GM23338 (cell line): ENCODE results near the gene CXXC1. TPM values are rescaled to one million over a fixed set of nuclear protein-coding genes. Genes with fewer than 3 reads are reported as not detected.

Experiments used
- ATAC-seq: fragments of 200-7000 bp; cut with Tn5 transposase; 3 replicates; pipeline ENCODE4 v1.9.1; 2020
- DNase-seq: peaks from one replicate; pipeline ENCODE4 v3.0.0-alpha.2; 2015; ENCODE audit warnings: low spot score
- H2AFZ ChIP-seq: fragments of 200-600 bp; sonication (generic); 2 replicates; pipeline ENCODE4 v1.8.0; 2016; ENCODE audit warnings: antibody characterized with exemption, mild to moderate bottlenecking, moderate library complexity
- H3F3A ChIP-seq: fragments of 200-600 bp; sonication (generic); replicated peaks from 2 replicates; pipeline ENCODE4 v1.8.0; 2017; ENCODE audit warnings: antibody characterized with exemption, mixed run types, low read depth
- H3K27ac ChIP-seq: fragments of 200-600 bp; sonication (generic); 2 replicates; pipeline ENCODE4 v1.6.1; 2016; ENCODE audit warnings: low read depth
- H3K27me3 ChIP-seq: fragments of 200-600 bp; sonication (generic); 2 replicates; pipeline ENCODE4 v1.8.0; 2016; ENCODE audit warnings: mild to moderate bottlenecking, mixed run types, moderate library complexity; ENCODE audit not compliant: insufficient read depth
- H3K36me3 ChIP-seq: fragments of 200-600 bp; sonication (generic); 2 replicates; pipeline ENCODE4 v1.8.0; 2016; ENCODE audit warnings: mild to moderate bottlenecking; ENCODE audit not compliant: insufficient read depth
- H3K4me1 ChIP-seq: fragments of 200-600 bp; sonication (generic); 2 replicates; pipeline ENCODE4 v1.8.0; 2016; ENCODE audit warnings: mild to moderate bottlenecking, moderate library complexity; ENCODE audit not compliant: insufficient read depth
- H3K4me2 ChIP-seq: fragments of 200-600 bp; sonication (generic); 2 replicates; pipeline ENCODE4 v1.7.1; 2017; ENCODE audit warnings: mixed run types
- H3K4me3 ChIP-seq: fragments of 200-600 bp; sonication (generic); 2 replicates; pipeline ENCODE4 v1.6.1; 2016; ENCODE audit warnings: mixed run types
- H3K79me2 ChIP-seq: fragments of 200-600 bp; sonication (generic); replicated peaks from 2 replicates; pipeline ENCODE4 v1.8.0; 2017; ENCODE audit warnings: mild to moderate bottlenecking; ENCODE audit not compliant: insufficient read depth
- H3K9me2 ChIP-seq: fragments of 200-600 bp; sonication (generic); 2 replicates; pipeline ENCODE4 v1.8.0; 2017; ENCODE audit not compliant: insufficient read depth
- H4K20me1 ChIP-seq: fragments of 200-600 bp; sonication (generic); replicated peaks from 2 replicates; pipeline ENCODE4 v1.8.0; 2017; ENCODE audit warnings: mild to moderate bottlenecking; ENCODE audit not compliant: insufficient read depth
- H3K27ac Mint-ChIP-seq: 2 replicates; pipeline ENCODE4 v1.8.0; 2020; ENCODE audit warnings: inconsistent platforms, mild to moderate bottlenecking, moderate library complexity, mixed read lengths
- H3K27me3 Mint-ChIP-seq: 3 replicates; pipeline ENCODE4 v1.8.0; 2022; ENCODE audit warnings: low read depth, mild to moderate bottlenecking, moderate library complexity, mixed read lengths, inconsistent platforms; ENCODE audit not compliant: insufficient read depth, poor library complexity
- H3K36me3 Mint-ChIP-seq: 3 replicates; pipeline ENCODE4 v1.8.0; 2021; ENCODE audit warnings: low read depth, mild to moderate bottlenecking, inconsistent platforms, moderate library complexity, mixed read lengths
- H3K4me1 Mint-ChIP-seq: 3 replicates; pipeline ENCODE4 v1.8.0; 2020; ENCODE audit warnings: mild to moderate bottlenecking, inconsistent platforms, mixed read lengths
- H3K4me3 Mint-ChIP-seq: 3 replicates; pipeline ENCODE4 v1.8.0; 2021; ENCODE audit warnings: moderate library complexity, mild to moderate bottlenecking, inconsistent platforms, mixed read lengths
- H3K9me3 Mint-ChIP-seq: 3 replicates; pipeline ENCODE4 v1.8.0; 2020; ENCODE audit warnings: moderate library complexity, mild to moderate bottlenecking, inconsistent platforms, mixed read lengths
- CREB1 ChIP-seq: fragments of 250-450 bp; sonication (Bioruptor Pico); IDR thresholded peaks from 2 replicates; pipeline ENCODE4 v1.5.0; 2020; ENCODE audit warnings: low read depth, mild to moderate bottlenecking, moderate library complexity
- EZH2 ChIP-seq: fragments of 200-600 bp; sonication (generic); IDR thresholded peaks from one replicate; pipeline ENCODE4 v1.8.0; 2017; ENCODE audit warnings: antibody characterized with exemption, mild to moderate bottlenecking, low read depth; ENCODE audit not compliant: unreplicated experiment
- EZH2phosphoT487 ChIP-seq: fragments of 200-600 bp; sonication (generic); IDR thresholded peaks from one replicate; pipeline ENCODE4 v1.8.1; 2018; ENCODE audit warnings: antibody characterized with exemption; ENCODE audit not compliant: unreplicated experiment
- JUNB ChIP-seq: IDR thresholded peaks from one replicate; pipeline ENCODE4 v1.6.1; 2016; ENCODE audit warnings: antibody characterized with exemption; ENCODE audit not compliant: unreplicated experiment
- NANOG ChIP-seq: IDR thresholded peaks from 2 replicates; pipeline ENCODE4 v1.6.1; 2016; ENCODE audit warnings: antibody characterized with exemption, borderline replicate concordance
- POLR2AphosphoS5 ChIP-seq: IDR thresholded peaks from 2 replicates; pipeline ENCODE4 v1.6.1; 2016; ENCODE audit warnings: antibody characterized with exemption, low read depth
- STAT1 ChIP-seq: IDR thresholded peaks from one replicate; pipeline ENCODE4 v1.6.1; 2016; ENCODE audit warnings: antibody characterized with exemption; ENCODE audit not compliant: unreplicated experiment
- ZNF114 ChIP-seq: fragments of 250-450 bp; sonication (Bioruptor Pico); IDR thresholded peaks from 2 replicates; pipeline ENCODE4 v1.5.0; 2020; ENCODE audit warnings: mild to moderate bottlenecking, moderate library complexity
- ZNF331 ChIP-seq: fragments of 250-450 bp; sonication (Bioruptor Pico); IDR thresholded peaks from 2 replicates; pipeline ENCODE4 v1.5.0; 2020; ENCODE audit warnings: low read depth, mild to moderate bottlenecking, moderate library complexity
- ZNF462 ChIP-seq: fragments of 250-450 bp; sonication (Bioruptor Pico); IDR thresholded peaks from 2 replicates; pipeline ENCODE4 v1.5.0; 2020; ENCODE audit warnings: mild to moderate bottlenecking, moderate library complexity
- polyA plus RNA-seq: library from polyadenylated mRNA; unstranded; fragments of >200 nt; fragmentation: Nextera tagmentation; extraction: Ambion mirVana; gene quantifications from 2 replicates; pipeline ENCODE4 v1.2.1, GENCODE V29; 2016
- total RNA-seq: library from RNA; depleted of rRNA; stranded (reverse); fragments of >200 nt; shearing (Covaris generic); gene quantifications from 2 replicates; pipeline ENCODE4 v1.2.3, GENCODE V29; 2014
- TF ChIP-seq, protein P1 (sequence below): IDR thresholded peaks from 2 replicates; pipeline ENCODE4 v1.6.1; 2016; ENCODE audit warnings: antibody characterized with exemption
- TF ChIP-seq, protein P2 (sequence below): IDR thresholded peaks from one replicate; pipeline ENCODE4 v1.6.1; 2018; ENCODE audit warnings: antibody characterized with exemption; ENCODE audit not compliant: unreplicated experiment
- TF ChIP-seq, protein P3 (sequence below), 2 experiments: fragments of 200-600 bp in 1 of 2; sonication (generic) in 1 of 2; conservative IDR thresholded peaks; 2 replicates each; pipeline versions ENCODE4 v1.5.1 to v1.6.1; 2016 to 2017; ENCODE audit warnings: antibody characterized with exemption in 2 of 2, low read depth in 2 of 2, mild to moderate bottlenecking in 2 of 2, moderate library complexity in 1 of 2

The CXXC1 gene
- total and polyA plus RNA-seq, 2 experiments from 2014 or later, result 59.0 to 74.3 TPM

DNA sequence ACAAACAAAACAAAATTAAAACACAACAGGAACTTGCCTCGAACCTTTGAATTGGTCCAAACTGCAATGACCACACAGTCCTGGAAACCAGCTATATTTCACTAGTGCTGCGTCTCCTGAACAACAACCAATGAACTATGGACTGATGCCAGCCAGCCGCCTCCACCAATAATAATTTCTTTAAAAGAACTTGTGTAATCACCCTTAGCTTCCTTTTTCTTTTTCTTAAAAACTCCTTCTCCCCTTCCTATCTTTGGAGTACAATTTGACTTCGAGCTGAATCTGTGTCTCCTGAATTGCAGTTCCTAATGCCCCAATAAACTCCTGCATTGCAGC, 1.6 kb upstream of the CXXC1 start:
- Histone ChIP-seq H3K36me3 (no peaks in the 10 kb centered on the region), H3K4me2 (no peak overlapping the region), H2AFZ (peak overlapping the region; percentile 69; the same call in 1 of the 2 replicates), H3K9me2 (no peaks in the 10 kb centered on the region), H3K79me2 (peaks cover 8% of the 10 kb centered on the region), H3K4me1 (peaks cover 3% of the 10 kb centered on the region), H3K4me3 (no peak overlapping the region), H3F3A (no peaks in the 10 kb centered on the region), H4K20me1 (no peaks in the 10 kb centered on the region), H3K27me3 (no peaks in the 10 kb centered on the region), H3K27ac (no peak overlapping the region)
- TF ChIP-seq EZH2phosphoT487 (no peak), ZNF331 (no peak), POLR2AphosphoS5 (no peak), ZNF462 (CRISPR knock-in tag) (no peak), ZNF114 (no peak), NANOG (no peak), STAT1 (no peak), JUNB (no peak), EZH2 (no peak), CREB1 (CRISPR knock-in tag) (no peak)
- TF ChIP-seq, protein P1, sequence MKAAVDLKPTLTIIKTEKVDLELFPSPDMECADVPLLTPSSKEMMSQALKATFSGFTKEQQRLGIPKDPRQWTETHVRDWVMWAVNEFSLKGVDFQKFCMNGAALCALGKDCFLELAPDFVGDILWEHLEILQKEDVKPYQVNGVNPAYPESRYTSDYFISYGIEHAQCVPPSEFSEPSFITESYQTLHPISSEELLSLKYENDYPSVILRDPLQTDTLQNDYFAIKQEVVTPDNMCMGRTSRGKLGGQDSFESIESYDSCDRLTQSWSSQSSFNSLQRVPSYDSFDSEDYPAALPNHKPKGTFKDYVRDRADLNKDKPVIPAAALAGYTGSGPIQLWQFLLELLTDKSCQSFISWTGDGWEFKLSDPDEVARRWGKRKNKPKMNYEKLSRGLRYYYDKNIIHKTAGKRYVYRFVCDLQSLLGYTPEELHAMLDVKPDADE, result no peak
- TF ChIP-seq, protein P2, sequence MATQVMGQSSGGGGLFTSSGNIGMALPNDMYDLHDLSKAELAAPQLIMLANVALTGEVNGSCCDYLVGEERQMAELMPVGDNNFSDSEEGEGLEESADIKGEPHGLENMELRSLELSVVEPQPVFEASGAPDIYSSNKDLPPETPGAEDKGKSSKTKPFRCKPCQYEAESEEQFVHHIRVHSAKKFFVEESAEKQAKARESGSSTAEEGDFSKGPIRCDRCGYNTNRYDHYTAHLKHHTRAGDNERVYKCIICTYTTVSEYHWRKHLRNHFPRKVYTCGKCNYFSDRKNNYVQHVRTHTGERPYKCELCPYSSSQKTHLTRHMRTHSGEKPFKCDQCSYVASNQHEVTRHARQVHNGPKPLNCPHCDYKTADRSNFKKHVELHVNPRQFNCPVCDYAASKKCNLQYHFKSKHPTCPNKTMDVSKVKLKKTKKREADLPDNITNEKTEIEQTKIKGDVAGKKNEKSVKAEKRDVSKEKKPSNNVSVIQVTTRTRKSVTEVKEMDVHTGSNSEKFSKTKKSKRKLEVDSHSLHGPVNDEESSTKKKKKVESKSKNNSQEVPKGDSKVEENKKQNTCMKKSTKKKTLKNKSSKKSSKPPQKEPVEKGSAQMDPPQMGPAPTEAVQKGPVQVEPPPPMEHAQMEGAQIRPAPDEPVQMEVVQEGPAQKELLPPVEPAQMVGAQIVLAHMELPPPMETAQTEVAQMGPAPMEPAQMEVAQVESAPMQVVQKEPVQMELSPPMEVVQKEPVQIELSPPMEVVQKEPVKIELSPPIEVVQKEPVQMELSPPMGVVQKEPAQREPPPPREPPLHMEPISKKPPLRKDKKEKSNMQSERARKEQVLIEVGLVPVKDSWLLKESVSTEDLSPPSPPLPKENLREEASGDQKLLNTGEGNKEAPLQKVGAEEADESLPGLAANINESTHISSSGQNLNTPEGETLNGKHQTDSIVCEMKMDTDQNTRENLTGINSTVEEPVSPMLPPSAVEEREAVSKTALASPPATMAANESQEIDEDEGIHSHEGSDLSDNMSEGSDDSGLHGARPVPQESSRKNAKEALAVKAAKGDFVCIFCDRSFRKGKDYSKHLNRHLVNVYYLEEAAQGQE, result no peak
- TF ChIP-seq, protein P3, sequence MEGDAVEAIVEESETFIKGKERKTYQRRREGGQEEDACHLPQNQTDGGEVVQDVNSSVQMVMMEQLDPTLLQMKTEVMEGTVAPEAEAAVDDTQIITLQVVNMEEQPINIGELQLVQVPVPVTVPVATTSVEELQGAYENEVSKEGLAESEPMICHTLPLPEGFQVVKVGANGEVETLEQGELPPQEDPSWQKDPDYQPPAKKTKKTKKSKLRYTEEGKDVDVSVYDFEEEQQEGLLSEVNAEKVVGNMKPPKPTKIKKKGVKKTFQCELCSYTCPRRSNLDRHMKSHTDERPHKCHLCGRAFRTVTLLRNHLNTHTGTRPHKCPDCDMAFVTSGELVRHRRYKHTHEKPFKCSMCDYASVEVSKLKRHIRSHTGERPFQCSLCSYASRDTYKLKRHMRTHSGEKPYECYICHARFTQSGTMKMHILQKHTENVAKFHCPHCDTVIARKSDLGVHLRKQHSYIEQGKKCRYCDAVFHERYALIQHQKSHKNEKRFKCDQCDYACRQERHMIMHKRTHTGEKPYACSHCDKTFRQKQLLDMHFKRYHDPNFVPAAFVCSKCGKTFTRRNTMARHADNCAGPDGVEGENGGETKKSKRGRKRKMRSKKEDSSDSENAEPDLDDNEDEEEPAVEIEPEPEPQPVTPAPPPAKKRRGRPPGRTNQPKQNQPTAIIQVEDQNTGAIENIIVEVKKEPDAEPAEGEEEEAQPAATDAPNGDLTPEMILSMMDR (conservative IDR thresholded peaks at IDR 0.05; ENCODE audit: low read depth in 2 of 2), result no peak
- Mint-ChIP-seq H3K4me1 (peaks cover 9% of the 10 kb centered on the region; the same call in 2 of the 3 replicates), H3K9me3 (no peaks in the 10 kb centered on the region; the same call in 2 of the 3 replicates), H3K36me3 (peaks cover 19% of the 10 kb centered on the region), H3K4me3 (peak overlapping the region; percentile 61; the same call in 2 of the 3 replicates), H3K27ac (no peak overlapping the region), H3K27me3 (peaks cover 12% of the 10 kb centered on the region)
- DNase-seq (no peak), ATAC-seq (no peak)
